Activated B cell treated with CpG ODN at 0.5 μM for 24 hours (primary cell): Measurements from ENCODE around the gene ERN1. TPM values are rescaled to one million over a fixed set of nuclear protein-coding genes. Genes with fewer than 3 reads are reported as not detected.

ENCODE experiments used
- ATAC-seq: fragments of 200-7000 bp; cut with Tn5 transposase; one replicate; pipeline ENCODE4 v1.10.0; 2021; ENCODE audit warnings: low read depth, mild to moderate bottlenecking, moderate library complexity
- CTCF ChIA-PET: fragments of 350-600 bp; sonication (Branson Sonifier 250); formaldehyde crosslinking; loops from one replicate; lab custom pipeline; 2021; ENCODE audit warnings: antibody characterized with exemption; lab: Charles Lee
- POLR2A ChIA-PET: fragments of 350-600 bp; sonication (Branson Sonifier 250); formaldehyde crosslinking; loops from one replicate; lab custom pipeline; 2021; ENCODE audit warnings: antibody characterized with exemption; lab: Charles Lee
- DNase-seq: peaks from one replicate; pipeline ENCODE4 v3.0.0; 2022
- H3K27ac Mint-ChIP-seq: one replicate; pipeline ENCODE4 v1.8.0; 2020; ENCODE audit warnings: mixed read lengths
- H3K27me3 Mint-ChIP-seq: one replicate; pipeline ENCODE4 v1.8.0; 2021; ENCODE audit warnings: mixed read lengths
- H3K36me3 Mint-ChIP-seq: one replicate; pipeline ENCODE4 v1.8.0; 2021; ENCODE audit warnings: low read depth, mixed read lengths
- H3K4me1 Mint-ChIP-seq: one replicate; pipeline ENCODE4 v1.8.0; 2021; ENCODE audit warnings: mixed read lengths
- H3K4me3 Mint-ChIP-seq: one replicate; pipeline ENCODE4 v1.8.0; 2020; ENCODE audit warnings: mild to moderate bottlenecking, mixed read lengths
- H3K9me3 Mint-ChIP-seq: one replicate; pipeline ENCODE4 v1.8.0; 2020; ENCODE audit warnings: mixed read lengths
- intact Hi-C: fragments of 100-400 bp; cut with micrococcal nuclease; formaldehyde crosslinking; loops from one replicate; pipeline ENCODE4 v1.15.1; 2024
- total RNA-seq: library from RNA; stranded (reverse); gene quantifications from 2 replicates; pipeline ENCODE4 v1.2.3, GENCODE V29; 2022
- TF ChIP-seq, protein P1 (sequence below): fragments of 200-600 bp; IDR thresholded peaks from one replicate; pipeline ENCODE4 v1.8.0; 2022; ENCODE audit warnings: antibody characterized with exemption, mild to moderate bottlenecking

ERN1 gene
- total RNA-seq, 1 donor from 2014 or later: 12.9 TPM

DNA sequence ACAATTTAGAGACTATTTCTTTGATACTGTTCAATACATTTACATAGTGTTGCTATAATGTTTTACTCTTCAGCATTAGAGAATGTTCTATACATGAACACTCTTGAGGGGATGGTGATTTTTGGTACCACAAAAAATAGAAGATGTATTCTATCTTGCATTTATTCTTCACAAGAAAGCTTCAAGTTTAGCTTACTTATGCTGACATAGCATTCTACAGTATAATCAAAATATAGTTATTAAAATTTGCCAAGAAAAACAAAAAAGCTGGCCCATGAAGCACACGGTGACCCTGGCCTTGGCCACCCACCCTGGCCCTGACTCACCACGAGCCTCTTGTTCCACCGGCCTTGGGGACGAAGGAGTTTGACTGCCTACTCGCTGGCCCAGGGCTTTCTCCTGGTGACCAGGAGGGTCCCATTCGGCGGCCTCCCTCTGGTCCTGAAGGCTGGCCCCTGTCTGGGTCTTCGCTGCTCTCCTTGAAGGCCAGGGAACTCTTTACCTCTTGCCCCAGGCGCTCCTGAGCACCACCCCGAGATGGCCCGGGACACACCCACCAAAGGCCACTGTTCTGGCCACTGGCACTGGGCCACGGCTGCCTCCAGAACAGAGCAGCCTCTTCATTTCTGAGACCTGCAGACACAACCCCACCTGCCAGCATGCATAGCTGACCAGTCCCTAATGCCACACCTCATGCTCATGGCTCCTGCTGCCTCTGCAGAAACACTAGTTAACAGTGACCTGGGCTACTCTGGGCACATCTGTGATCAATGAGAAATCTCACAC is 87.1 kb downstream of the ERN1 start:
- DNase-seq: no peak
- Mint-ChIP-seq H3K4me1 (no peaks in the 10 kb centered on the region), H3K36me3 (peaks cover 31% of the 10 kb centered on the region), H3K27ac (no peak overlapping the region), H3K27me3 (no peaks in the 10 kb centered on the region), H3K9me3 (no peaks in the 10 kb centered on the region), H3K4me3 (no peak overlapping the region)
- intact Hi-C loops: no loop called here
- no peak for ATAC-seq
- TF ChIP-seq, protein P1, sequence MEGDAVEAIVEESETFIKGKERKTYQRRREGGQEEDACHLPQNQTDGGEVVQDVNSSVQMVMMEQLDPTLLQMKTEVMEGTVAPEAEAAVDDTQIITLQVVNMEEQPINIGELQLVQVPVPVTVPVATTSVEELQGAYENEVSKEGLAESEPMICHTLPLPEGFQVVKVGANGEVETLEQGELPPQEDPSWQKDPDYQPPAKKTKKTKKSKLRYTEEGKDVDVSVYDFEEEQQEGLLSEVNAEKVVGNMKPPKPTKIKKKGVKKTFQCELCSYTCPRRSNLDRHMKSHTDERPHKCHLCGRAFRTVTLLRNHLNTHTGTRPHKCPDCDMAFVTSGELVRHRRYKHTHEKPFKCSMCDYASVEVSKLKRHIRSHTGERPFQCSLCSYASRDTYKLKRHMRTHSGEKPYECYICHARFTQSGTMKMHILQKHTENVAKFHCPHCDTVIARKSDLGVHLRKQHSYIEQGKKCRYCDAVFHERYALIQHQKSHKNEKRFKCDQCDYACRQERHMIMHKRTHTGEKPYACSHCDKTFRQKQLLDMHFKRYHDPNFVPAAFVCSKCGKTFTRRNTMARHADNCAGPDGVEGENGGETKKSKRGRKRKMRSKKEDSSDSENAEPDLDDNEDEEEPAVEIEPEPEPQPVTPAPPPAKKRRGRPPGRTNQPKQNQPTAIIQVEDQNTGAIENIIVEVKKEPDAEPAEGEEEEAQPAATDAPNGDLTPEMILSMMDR: no peak
- ChIA-PET POLR2A (interaction anchor here (0.9 kb wide), 1 partner anchor 20 kb away, joined by 3 read pairs; no protein-coding TSS in a partner anchor), CTCF (interaction anchor here (1.3 to 1.6 kb wide), 3 partner anchors 14 to 91 kb away, joined by 3 to 5 read pairs (median 4); no protein-coding TSS in a partner anchor)

DNA sequence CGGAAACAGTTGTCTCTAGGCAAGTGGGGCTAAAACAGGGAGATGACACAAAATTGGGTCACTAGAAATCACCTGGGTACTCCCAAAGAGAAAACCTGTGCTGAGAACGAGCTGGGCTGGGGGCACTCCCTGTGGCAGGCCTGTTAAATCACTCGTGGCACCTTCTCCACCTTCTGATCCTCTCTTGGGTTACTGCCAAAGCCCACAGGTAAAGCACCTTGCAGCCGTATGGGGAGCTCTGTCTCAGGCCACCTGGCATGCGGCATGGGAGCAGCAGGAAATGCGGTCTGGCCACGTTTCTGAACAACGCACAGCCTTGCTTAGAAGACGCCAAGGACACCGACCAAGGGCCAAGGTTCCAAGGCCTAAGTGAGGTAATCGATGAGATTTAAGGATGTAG is 88.0 kb downstream of the ERN1 start:
- H3K4me3 Mint-ChIP-seq: no peak overlapping the region
- peaks cover 31% of the 10 kb centered on the region for H3K36me3 Mint-ChIP-seq
- ChIA-PET CTCF (interaction anchor here (1.3 to 1.6 kb wide), 3 partner anchors 13 to 92 kb away, joined by 3 to 5 read pairs (median 4); no protein-coding TSS in a partner anchor), POLR2A (no interaction called here)
- DNase-seq (no peak), ATAC-seq (no peak)
- H3K9me3 Mint-ChIP-seq: no peaks in the 10 kb centered on the region
- H3K4me1 Mint-ChIP-seq: no peaks in the 10 kb centered on the region
- H3K27ac Mint-ChIP-seq: no peak overlapping the region
- no peaks in the 10 kb centered on the region for H3K27me3 Mint-ChIP-seq
- TF ChIP-seq, protein P1: no peak
- intact Hi-C loops: no loop called here

DNA sequence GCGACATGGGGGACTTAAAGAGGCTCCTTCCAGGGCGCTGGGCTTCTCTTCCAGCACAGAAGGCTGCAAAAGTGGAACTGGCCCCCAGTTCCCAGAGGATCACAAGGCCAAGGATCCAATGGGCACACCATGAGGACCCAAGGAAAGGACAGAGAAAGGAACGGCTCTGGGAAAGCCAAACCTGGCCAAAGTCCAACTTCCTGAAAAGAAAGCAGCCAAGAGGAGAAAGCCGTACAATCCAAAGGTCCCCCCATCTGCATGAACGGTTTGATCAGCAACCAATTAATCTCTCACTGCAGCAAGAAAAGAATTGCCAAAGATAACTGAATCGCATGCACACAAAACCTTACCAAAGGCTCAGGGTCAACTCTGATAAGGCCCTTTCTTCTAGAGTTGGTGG is 89.7 kb downstream of the ERN1 start:
- TF ChIP-seq, protein P1: no peak
- Mint-ChIP-seq H3K4me3 (no peak overlapping the region), H3K9me3 (no peaks in the 10 kb centered on the region), H3K36me3 (peaks cover 17% of the 10 kb centered on the region), H3K27me3 (no peaks in the 10 kb centered on the region), H3K4me1 (no peaks in the 10 kb centered on the region), H3K27ac (no peak overlapping the region)
- intact Hi-C loops: no loop called here
- POLR2A ChIA-PET: no interaction called here
- ATAC-seq: no peak
- CTCF ChIA-PET: no interaction called here
- no peak for DNase-seq

DNA sequence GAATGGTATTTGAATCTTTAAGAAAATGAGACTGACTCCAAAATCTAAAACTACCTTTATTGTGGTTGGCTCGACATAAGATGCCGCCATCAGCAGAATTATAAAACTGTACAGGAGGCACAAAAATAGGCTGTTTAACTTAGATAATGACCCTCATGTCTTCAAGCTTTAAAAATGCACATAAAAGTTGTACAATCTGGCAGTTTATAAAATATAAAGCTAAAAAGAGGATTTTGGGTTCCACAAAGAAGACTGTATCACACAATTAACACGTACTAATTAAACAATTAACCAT is 90.9 kb downstream of the ERN1 start:
- ATAC-seq (no peak), DNase-seq (no peak)
- ChIA-PET POLR2A (no interaction called here), CTCF (no interaction called here)
- TF ChIP-seq, protein P1: no peak
- Mint-ChIP-seq H3K9me3 (no peaks in the 10 kb centered on the region), H3K36me3 (peaks cover 8% of the 10 kb centered on the region), H3K27me3 (no peaks in the 10 kb centered on the region), H3K4me1 (no peaks in the 10 kb centered on the region), H3K27ac (no peak overlapping the region), H3K4me3 (no peak overlapping the region)
- intact Hi-C loops: no loop called here

DNA sequence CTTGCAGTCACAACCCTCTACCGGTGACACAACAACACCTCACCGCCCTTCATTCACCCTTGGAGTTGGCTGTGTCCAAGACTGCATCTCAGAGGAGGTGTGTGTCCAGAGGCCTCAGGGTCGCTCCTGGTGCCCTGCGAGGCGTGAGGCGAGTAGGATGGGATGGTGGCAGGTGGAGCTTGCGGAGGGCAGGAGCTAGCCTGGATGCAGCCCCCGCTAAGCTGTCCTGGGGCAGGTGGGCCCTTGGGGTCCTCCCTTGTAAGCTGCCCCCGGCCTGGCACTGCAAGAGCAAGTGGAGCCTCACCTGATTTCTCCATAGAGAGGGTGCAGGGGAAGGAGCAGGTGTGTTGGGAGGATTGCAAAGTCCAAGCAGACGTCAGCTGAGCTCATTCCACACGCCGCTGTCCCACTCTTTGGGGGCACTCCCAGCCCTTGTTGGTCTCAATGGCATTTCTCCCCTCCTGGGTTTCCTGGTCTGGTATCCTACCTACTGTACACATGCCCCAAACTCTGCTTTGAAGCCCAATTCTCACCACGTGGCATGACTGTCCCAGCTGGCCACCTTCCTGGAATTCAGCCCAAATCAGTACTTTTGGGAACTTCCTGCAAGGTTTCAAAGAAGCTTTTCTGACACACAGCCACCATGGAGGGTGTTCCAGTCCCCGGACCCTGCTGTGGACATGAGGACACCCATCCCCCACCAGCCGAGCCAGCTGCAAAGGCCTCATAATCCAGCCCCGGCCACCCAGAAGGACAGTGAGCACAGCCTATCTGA is 91.4 kb downstream of the ERN1 start:
- H3K27me3 Mint-ChIP-seq: no peaks in the 10 kb centered on the region
- intact Hi-C loops: no loop called here
- H3K4me1 Mint-ChIP-seq: no peaks in the 10 kb centered on the region
- no peak overlapping the region for H3K4me3 Mint-ChIP-seq
- no peak overlapping the region for H3K27ac Mint-ChIP-seq
- H3K9me3 Mint-ChIP-seq: no peaks in the 10 kb centered on the region
- ATAC-seq (no peak), DNase-seq (no peak)
- H3K36me3 Mint-ChIP-seq: peaks cover 3% of the 10 kb centered on the region
- POLR2A ChIA-PET: no interaction called here
- TF ChIP-seq, protein P1: no peak
- CTCF ChIA-PET: interaction anchor here (1.7 kb wide), 1 partner anchor 10 kb away, joined by 7 read pairs; no protein-coding TSS in a partner anchor
